AG09319 (cell line): ENCODE results near the gene DRP2.
"Not testable (repeated sequence)": the region's sequence is repeated elsewhere in the genome, so short reads cannot be mapped to it uniquely, and the experiment has no call there.

Experiments
- DNase-seq: peaks from one replicate; pipeline ENCODE4 v3.0.0-alpha.2; 2010; ENCODE audit warnings: low read depth; ENCODE audit errors: extremely low read depth
- TF ChIP-seq, protein P1 (sequence below): IDR thresholded peaks from 2 replicates; pipeline ENCODE4 v1.5.1; 2011; ENCODE audit warnings: low read depth, mild to moderate bottlenecking, inconsistent platforms, low read length, moderate library complexity

DRP2 gene

DNA sequence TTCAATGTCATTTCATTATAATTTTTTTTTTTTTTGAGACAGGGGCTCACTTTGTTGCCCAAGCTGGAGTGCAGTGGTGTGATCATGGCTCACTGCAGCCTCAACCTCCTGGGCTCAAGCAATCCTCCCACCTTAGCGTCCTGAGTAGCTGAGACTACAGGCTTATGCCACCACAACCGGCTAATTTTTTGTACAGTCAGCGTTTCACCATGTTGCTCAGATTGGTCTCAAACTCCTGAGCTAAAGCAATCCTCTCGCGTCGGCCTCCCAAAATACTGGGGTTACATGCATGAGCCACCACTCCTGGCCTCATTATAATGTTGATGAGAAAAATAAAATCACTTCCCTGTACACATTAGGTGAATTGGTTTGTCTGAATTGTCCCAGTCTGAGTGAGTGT is 54.6 kb downstream of the DRP2 start:
- TF ChIP-seq, protein P1, sequence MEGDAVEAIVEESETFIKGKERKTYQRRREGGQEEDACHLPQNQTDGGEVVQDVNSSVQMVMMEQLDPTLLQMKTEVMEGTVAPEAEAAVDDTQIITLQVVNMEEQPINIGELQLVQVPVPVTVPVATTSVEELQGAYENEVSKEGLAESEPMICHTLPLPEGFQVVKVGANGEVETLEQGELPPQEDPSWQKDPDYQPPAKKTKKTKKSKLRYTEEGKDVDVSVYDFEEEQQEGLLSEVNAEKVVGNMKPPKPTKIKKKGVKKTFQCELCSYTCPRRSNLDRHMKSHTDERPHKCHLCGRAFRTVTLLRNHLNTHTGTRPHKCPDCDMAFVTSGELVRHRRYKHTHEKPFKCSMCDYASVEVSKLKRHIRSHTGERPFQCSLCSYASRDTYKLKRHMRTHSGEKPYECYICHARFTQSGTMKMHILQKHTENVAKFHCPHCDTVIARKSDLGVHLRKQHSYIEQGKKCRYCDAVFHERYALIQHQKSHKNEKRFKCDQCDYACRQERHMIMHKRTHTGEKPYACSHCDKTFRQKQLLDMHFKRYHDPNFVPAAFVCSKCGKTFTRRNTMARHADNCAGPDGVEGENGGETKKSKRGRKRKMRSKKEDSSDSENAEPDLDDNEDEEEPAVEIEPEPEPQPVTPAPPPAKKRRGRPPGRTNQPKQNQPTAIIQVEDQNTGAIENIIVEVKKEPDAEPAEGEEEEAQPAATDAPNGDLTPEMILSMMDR: no peak
- no peak for DNase-seq

DNA sequence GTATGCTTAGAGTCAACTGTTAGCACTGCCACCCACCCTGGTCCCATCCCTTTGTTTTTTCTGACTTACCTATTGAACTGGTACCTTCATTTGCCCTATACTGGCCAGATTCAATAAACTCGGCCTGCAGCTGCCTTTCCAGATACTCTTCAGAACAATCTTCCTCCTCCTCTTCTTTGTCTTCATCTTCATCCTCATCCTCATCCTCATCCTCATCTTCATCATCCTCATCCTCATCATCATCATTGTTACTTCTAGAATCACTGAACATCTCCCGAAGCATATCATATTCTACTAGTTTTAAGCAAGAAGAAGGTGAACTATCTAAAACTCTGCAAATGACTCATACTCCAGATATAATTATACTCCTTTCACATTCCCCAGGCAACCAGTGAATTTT is 56.7 kb downstream of the DRP2 start:
- TF ChIP-seq, protein P1: no peak
- no peak for DNase-seq

DNA sequence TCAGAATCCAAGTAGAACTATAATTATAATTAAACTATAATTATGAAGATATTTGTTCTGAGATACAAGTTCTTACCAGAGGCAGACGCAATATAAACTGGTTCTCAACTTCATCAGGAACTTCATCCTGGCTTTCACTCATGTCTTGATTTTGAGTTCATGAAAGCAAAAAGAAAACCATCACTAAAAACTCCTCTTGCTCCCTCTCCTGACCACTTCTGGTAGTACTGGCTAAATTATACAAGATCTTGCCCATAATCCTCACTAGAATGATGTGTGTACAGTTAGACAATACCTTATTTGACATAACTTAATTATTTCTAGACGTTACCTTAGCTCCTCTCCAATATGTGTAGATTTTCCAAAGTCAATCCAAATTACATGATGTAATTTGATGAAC is 67.8 kb downstream of the DRP2 start:
- DNase-seq: no peak
- TF ChIP-seq, protein P1: peak; percentile 64

DNA sequence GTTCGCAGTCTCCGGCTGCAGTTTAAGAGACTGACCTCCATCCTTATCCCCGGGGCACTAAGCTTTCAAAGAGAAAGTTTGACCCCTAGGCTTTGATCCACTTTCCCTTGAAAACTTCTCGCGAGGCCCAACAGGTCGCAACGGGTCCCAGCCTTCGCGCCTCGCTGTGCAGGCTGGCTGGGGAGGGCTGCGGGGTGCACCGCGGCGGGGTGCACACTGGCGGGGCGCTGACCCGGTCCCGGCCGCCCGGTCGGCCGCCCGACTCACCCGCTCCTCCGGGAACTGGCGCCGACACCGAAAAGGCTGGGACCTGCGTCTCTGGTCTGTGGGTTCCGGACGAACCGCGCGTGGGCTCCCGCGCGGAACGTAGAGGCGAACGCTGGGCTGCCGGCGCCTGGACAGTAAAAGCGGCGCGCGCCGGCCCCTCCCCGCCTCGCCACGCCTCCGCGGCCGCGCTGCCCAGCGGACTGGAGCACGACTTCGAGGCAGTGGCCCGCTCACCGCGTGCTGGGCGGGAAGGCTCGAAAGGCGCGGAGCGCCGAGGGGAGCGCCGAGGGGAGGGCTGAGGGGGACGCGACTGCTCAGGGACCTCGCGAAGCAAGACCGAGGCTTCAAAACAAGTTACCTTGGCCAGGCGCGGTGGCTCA is 71.5 kb downstream of the DRP2 start, which contains the start of gene TAF7L:
TSS of gene TAF7L (minus strand) at position 378 of the 647 bp plus-strand sequence. CDS start 3,791 bp downstream, outside the sequence.
- TF ChIP-seq, protein P1: no peak
- DNase-seq: no peak

DNA sequence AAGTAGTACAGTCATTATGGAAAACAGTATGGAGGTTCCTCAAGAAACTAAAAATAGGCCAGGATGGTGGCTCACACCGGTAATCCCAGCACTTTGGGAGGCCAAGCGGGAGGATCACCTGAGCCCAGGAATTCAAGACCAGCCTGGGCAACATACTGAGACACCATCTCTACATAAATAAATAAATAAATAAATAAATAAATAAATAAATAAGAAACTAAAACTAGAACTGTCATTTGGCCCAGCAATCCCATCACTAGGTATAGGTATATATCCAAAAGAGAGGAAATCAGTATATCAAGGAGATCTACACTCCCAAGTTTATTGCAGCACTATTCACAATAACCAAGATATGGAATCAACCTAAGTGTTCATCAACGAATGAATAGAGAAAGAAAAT is 76.0 kb downstream of the DRP2 start:
- DNase-seq: not testable (repeated sequence)

DNA sequence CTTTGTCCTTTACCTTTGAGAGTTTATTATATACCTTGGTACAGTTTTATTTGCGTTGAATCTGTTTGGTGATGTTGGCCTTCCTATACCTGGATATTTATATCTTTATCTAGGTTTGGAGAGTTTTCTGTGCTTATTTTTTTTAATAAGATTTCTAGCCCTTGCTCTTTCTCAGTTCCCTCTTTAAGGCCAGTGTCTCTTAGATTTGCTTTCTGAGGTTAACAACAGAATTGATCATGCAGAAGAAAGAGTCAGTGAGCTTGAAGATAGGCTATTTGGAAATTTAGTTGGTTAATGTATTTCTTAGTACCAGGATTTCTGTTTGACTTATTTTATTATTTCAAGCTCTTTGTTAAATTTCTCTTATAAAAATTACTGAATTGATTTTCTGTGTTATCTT is 84.2 kb downstream of the DRP2 start:
- TF ChIP-seq, protein P1: no peak
- no peak for DNase-seq
